Fibroblast of the aortic adventitia (primary cell): Measurements from ENCODE around the gene PLEKHG4B. TPM values are rescaled to one million over a fixed set of nuclear protein-coding genes. Genes with fewer than 3 reads are reported as not detected.

ENCODE experiments used
- DNase-seq: peaks from one replicate; pipeline ENCODE4 v3.0.0-alpha.2; 2010; ENCODE audit warnings: low read depth
- H3K4me3 ChIP-seq: 2 replicates; pipeline ENCODE4 v1.5.1; 2011; ENCODE audit warnings: low read depth, mild to moderate bottlenecking, control low read depth, low read length, moderate library complexity
- CTCF ChIP-seq: IDR thresholded peaks from 2 replicates; pipeline ENCODE4 v1.5.1; 2011; ENCODE audit warnings: mild to moderate bottlenecking, low read length, control low read depth, inconsistent platforms; ENCODE audit not compliant: insufficient read depth
- total RNA-seq: library from RNA; depleted of rRNA; stranded (reverse); fragments of >200 nt; gene quantifications from 2 replicates; pipeline ENCODE4 v1.2.3, GENCODE V29; 2012; ENCODE audit warnings: low replicate concordance

PLEKHG4B gene
- total RNA-seq, 1 donor = not detected

GRCh38 chr5:73768-74502 is 18.0 kb upstream of the PLEKHG4B start:
- TF ChIP-seq CTCF = no peak
- no peak overlapping the region for H3K4me3 ChIP-seq
- DNase-seq = no peak

GRCh38 chr5:74503-75109 is 17.4 kb upstream of the PLEKHG4B start:
- TF ChIP-seq CTCF = no peak
- no peak for DNase-seq

GRCh38 chr5:75331-76320 is 16.3 kb upstream of the PLEKHG4B start:
- DNase-seq = no peak
- no peak overlapping the region for H3K4me3 ChIP-seq
- no peak for TF ChIP-seq CTCF

More at GRCh38 chr5:74503-75109, 17.4 kb upstream of the PLEKHG4B start:
- no peak overlapping the region for H3K4me3 ChIP-seq

GRCh38 chr5:76358-77169 is 15.4 kb upstream of the PLEKHG4B start:
- no peak for DNase-seq
- TF ChIP-seq CTCF = no peak
- no peak overlapping the region for H3K4me3 ChIP-seq

- no peak for DNase-seq
- no peak for TF ChIP-seq CTCF
Observed at GRCh38 chr5:77170-77501, 14.8 kb upstream of the PLEKHG4B start.

GRCh38 chr5:77546-77945 is 14.4 kb upstream of the PLEKHG4B start:
- DNase-seq = no peak
- TF ChIP-seq CTCF = no peak
- H3K4me3 ChIP-seq = no peak overlapping the region

More at GRCh38 chr5:77170-77501, 14.8 kb upstream of the PLEKHG4B start:
- no peak overlapping the region for H3K4me3 ChIP-seq
